Panc1 (cell line): ENCODE measurements around the gene RMDN3.

Source experiments
- POLR2AphosphoS5 ChIP-seq: IDR thresholded peaks from 2 replicates; pipeline ENCODE4 v1.6.1; 2012; ENCODE audit warnings: mild to moderate bottlenecking, low read depth, low read length, moderate library complexity
- SIN3A ChIP-seq: IDR thresholded peaks from 2 replicates; pipeline ENCODE4 v1.6.1; 2012; ENCODE audit warnings: low read depth, mild to moderate bottlenecking, low read length, moderate library complexity, borderline replicate concordance; ENCODE audit not compliant: insufficient read depth
- TF ChIP-seq, protein P1 (sequence below): fragments of 450-650 bp; IDR thresholded peaks from 2 replicates; pipeline ENCODE4 v1.5.1; 2017; ENCODE audit warnings: mild to moderate bottlenecking
- TF ChIP-seq, protein P2 (sequence below), 2 experiments: IDR thresholded peaks; 2 replicates each; pipeline ENCODE4 v1.6.1; 2011 to 2012; ENCODE audit warnings: low read depth in 2 of 2, control low read depth in 1 of 2, low read length in 1 of 2, mild to moderate bottlenecking in 1 of 2, moderate library complexity in 1 of 2; ENCODE audit not compliant: insufficient read depth in 1 of 2

DNA sequence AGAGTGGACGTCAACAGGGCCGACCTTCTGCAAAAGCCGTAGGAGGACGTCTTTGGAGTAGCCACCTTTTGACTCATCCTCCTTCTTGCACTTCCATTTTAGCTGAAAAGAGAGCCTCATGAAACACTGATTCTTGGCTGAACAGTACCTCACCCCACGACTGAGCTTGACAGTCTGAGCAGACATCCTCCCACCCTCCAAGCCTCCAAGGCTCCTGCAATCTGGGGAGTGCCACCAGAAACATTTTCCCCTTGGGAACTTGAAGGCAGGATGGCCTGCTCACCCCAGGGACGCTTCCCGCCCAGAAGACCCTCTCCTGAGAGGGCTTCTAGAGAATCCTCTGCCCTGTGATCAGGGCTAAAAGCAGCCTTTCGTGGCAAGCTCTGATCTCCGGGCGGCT is 20.0 kb upstream of the RMDN3 start:
- TF ChIP-seq, protein P1, sequence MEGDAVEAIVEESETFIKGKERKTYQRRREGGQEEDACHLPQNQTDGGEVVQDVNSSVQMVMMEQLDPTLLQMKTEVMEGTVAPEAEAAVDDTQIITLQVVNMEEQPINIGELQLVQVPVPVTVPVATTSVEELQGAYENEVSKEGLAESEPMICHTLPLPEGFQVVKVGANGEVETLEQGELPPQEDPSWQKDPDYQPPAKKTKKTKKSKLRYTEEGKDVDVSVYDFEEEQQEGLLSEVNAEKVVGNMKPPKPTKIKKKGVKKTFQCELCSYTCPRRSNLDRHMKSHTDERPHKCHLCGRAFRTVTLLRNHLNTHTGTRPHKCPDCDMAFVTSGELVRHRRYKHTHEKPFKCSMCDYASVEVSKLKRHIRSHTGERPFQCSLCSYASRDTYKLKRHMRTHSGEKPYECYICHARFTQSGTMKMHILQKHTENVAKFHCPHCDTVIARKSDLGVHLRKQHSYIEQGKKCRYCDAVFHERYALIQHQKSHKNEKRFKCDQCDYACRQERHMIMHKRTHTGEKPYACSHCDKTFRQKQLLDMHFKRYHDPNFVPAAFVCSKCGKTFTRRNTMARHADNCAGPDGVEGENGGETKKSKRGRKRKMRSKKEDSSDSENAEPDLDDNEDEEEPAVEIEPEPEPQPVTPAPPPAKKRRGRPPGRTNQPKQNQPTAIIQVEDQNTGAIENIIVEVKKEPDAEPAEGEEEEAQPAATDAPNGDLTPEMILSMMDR: no peak
- no peak for TF ChIP-seq SIN3A
- TF ChIP-seq POLR2AphosphoS5: no peak
- TF ChIP-seq, protein P2, sequence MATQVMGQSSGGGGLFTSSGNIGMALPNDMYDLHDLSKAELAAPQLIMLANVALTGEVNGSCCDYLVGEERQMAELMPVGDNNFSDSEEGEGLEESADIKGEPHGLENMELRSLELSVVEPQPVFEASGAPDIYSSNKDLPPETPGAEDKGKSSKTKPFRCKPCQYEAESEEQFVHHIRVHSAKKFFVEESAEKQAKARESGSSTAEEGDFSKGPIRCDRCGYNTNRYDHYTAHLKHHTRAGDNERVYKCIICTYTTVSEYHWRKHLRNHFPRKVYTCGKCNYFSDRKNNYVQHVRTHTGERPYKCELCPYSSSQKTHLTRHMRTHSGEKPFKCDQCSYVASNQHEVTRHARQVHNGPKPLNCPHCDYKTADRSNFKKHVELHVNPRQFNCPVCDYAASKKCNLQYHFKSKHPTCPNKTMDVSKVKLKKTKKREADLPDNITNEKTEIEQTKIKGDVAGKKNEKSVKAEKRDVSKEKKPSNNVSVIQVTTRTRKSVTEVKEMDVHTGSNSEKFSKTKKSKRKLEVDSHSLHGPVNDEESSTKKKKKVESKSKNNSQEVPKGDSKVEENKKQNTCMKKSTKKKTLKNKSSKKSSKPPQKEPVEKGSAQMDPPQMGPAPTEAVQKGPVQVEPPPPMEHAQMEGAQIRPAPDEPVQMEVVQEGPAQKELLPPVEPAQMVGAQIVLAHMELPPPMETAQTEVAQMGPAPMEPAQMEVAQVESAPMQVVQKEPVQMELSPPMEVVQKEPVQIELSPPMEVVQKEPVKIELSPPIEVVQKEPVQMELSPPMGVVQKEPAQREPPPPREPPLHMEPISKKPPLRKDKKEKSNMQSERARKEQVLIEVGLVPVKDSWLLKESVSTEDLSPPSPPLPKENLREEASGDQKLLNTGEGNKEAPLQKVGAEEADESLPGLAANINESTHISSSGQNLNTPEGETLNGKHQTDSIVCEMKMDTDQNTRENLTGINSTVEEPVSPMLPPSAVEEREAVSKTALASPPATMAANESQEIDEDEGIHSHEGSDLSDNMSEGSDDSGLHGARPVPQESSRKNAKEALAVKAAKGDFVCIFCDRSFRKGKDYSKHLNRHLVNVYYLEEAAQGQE (IDR thresholded peaks at IDR 0.05; ENCODE audit: insufficient read depth in 1 of 2, low read depth in 2 of 2, low read length in 1 of 2): no peak
